Fibroblast of skin of right biceps (primary cell): Measurements from ENCODE around the gene TBC1D22A.

Source experiments
- DNase-seq: peaks from one replicate; pipeline ENCODE4 v3.0.0-alpha.2; 2013

TBC1D22A gene

DNA sequence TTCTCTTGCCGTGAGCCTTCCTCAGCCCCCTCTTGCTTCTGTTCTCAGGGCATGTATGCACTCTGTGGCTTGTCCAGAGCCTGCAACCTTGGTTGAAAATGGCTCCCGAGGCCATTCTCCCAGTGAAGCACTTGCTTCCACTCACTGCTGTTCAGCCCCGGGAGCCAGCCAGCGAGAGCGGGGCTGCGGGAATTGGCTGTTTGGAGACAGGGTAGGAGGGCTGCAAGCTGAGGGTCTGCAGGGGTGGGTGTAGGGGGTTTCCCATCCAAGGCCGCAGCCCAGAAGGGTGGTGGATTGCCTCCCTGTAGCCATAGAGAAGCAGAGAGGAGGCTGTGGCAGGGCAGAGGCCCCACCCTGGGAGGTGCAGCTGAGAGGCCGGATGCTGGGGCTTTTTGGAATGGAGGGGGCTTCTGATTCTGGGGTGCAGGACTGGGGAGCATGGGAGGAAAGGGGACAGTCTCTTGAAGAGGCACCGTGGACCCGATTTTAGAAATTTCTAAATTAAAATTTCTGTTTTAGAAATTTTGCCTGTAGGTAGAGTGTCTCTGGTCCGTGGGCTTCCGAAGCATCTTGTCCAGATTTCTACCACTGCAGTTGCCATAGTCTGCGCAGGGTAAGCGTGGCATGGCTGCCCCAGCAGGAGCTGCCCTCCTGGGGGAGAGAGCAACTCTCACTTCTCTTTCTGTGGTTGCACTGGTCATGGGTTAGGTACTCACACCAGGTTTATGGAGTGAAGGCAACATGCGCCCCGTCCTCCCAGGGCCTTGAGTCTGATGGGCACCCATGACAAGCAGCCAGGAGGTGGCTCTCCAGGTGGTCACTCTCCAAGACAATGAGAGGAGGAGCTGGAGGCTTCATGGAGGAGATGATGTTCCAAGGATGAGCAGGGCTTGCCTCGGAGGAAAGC, 100.2 kb downstream of the TBC1D22A start:
- no peak for DNase-seq

DNA sequence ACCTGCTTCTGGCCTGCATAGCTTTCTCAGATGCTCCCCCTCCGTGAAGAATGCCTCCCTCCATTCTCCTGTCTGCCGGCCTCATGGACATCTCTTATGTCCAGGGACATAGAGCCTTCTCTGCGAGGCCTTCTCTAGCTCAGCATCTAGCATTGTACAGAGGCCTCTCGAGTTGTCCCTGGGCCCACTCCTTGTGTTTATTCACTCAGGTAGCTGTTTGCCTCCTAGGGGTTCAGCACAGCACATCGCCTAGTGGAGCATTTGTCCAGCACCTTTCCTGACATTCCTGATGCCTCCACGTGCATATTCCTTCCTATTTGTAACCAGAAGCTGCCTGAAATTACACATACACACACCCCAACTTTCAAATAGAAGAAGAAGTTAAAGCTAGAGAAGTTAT, 101.3 kb downstream of the TBC1D22A start:
- DNase-seq = no peak

DNA sequence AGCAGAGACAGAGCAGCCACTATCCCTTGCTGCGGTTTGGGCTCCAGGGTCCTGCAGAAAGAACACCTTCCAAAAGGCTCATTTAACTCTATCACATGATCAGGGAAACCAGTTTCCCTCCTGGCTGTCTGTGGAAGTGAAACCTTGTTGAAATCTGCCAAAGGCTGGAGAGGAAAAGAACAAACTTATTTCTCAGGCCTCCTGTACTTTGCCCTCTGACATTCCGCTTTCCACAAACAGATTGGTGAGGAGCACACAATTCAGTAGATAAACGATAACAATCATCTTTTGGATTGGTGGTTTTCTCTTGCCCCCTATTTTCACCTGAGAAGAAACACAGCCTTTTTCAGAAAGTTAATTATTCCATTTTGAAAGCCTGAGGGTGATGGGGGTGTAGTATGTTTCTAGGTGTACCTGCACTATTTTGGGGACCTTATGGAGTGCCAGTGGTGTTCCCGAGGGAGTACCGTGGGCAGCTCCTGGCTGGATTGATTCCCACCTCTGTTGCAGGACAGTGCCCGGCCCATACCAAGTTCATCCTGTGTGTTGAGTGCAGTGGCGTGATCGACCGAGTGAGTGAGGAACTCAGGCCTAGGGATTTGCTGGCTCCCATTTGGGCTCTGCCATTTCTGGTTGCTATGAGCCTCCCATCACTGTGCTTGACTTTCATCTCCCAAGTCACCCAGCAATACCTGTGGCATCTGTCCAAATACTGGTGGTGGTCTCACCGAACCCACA, 102.0 kb downstream of the TBC1D22A start:
- no peak for DNase-seq

DNA sequence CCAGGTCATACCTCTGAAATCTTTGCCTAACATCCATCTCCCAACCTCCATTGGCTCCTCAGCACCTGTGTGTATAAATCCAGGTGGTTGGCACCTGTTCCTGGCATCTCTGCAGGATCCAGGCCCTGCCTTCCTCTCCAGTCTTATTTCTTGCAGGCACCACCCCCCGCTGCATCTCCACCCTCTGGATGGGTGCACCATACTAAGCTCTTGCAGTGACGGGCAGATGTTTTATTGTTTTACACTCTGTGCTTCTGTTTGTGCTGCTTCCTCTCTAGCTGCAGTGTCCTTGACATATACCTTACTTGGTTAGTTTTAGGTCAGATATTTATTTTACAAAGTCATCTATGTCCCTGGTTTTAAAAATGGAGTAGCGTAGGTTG, 102.6 kb downstream of the TBC1D22A start:
- DNase-seq = no peak

DNA sequence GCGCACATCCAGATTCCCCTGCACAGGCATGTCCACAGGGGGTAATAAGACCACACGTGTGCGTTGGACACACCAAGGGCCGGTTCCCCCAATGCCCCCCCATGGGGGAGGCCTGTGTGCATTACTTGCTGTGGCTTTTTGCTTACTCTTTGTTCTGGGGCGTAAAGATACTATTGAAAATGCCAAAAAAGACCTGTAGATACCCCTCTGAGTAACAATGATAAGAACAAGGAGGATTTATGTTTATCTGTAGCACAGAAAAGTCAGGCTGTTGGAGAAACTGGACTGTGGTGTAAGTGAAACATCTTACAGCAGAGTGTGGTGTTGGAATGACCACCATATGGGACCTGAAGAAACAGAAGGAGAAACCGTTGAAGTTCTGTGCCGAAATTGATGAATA, 103.2 kb downstream of the TBC1D22A start:
- DNase-seq = no peak

DNA sequence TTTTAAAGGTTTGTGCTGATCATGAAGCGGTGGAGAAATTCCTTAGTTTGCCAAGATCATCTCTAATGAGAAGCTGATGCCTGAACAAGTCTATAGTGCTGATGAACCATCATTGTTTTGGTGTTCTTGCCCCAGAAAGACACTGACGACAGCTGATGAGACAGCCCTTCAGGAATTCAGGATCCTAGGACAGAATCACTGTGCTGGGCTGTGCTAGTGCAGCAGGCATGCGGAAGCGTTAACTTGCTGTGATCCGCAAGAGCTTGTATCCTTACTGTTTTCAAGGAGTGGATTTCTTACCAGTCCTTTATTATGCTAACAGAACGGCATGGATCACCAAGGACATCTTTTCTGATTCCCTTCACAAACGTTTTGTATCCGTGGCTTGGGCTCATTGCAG, 104.1 kb downstream of the TBC1D22A start:
- DNase-seq = peak; percentile 93

DNA sequence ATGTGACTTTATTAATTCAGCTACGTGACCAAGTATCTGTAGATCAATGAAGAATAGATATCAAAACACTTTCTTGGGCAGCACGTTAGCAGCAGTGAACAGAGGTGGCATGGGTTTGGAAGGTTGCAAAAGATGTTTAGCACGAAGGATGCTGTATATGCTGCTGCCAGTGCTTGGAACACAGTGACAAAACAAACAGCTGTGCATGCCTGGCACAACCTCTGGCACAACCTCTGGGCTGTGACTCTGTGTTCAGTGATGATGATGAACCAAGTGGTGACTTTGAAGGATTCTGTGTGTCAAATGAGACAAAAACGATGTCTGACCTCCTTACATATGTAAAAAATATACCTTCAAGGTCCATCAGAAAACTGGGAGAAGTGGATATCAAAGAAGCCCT, 104.7 kb downstream of the TBC1D22A start:
- DNase-seq = no peak

DNA sequence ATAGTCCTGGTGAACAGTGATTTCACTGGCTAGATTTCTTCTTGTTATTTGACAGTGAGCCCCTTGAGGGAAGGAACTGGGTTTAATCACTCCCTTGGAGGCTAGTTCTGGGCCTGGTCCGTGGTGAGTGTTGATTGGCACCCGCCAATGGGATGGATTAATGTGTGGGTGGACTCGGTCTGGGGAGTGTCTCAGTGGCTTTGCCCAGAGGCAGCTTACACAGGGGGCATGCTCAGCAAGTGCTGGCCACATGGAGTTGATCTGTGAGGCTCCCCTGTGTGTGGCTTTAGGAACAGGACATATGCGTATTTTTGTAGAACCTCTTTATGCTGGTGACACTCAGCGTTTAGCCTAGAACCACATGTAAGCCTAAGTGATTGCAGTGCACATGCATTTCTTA, 106.9 kb downstream of the TBC1D22A start:
- DNase-seq = no peak

DNA sequence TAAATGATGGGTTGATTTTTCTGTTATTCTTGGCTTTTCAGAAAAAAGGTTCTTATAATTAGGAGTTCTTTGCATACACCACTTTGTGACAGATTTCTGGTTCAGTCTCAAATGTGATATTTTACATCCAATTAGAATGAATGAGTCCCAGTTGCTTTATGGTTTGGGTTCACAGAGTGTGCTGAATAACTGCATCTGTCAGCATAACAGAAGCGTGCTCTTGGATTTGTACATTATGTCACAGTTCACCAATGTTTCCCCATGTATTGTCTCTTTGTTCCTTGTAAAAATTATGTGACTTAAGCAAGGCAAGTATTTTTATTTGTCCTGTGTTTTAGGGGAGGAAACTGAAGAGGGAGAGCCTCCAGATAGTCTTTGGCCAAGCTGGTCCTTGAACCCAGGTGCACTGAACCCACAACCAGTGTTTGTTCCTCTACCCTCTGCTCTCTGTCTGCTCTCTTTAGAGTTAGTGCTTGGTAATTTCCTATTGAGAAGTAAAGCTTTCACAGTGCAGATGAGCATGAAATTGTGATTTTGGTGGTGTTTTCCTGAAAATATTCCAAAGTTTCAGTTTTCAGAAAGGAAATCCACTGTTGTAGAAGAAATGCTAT, 107.5 kb downstream of the TBC1D22A start:
- DNase-seq = no peak

DNA sequence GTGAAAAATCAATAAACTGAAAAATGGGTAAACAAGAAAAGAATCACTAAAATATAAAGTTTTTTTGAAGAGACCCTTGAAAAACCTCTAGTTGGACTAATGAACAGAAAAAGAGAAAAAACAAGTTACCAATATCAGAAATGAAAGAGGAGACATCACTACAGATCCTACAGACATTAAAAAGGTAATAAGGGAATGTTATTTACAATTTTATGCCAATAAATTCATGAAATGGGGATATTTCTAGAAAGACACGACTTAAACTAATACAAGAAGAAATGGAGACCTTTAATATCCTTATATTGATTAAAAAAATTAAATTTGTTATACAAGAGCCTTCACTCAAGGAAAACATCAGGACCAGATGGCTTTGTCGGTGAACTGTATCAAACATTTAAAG, 109.4 kb downstream of the TBC1D22A start:
- DNase-seq = no peak

DNA sequence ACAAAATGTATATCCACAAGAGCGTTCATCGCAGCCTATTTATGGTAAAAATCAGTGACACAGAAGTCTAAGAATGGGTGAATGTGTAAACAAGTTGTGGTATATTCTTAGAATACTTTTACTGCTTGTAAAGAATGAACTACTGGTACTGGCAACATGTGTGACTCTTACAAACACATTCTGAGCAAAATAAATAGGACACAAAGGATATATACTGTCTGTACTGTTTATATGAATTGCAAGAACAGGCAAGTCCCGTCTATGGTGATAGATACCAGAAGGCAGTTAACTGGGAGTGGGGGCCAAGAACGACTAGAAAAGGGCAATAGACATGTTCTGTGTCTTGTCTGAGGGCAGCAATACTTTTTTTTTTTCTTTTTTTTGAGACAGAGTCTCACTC, 112.6 kb downstream of the TBC1D22A start:
- DNase-seq = no peak

DNA sequence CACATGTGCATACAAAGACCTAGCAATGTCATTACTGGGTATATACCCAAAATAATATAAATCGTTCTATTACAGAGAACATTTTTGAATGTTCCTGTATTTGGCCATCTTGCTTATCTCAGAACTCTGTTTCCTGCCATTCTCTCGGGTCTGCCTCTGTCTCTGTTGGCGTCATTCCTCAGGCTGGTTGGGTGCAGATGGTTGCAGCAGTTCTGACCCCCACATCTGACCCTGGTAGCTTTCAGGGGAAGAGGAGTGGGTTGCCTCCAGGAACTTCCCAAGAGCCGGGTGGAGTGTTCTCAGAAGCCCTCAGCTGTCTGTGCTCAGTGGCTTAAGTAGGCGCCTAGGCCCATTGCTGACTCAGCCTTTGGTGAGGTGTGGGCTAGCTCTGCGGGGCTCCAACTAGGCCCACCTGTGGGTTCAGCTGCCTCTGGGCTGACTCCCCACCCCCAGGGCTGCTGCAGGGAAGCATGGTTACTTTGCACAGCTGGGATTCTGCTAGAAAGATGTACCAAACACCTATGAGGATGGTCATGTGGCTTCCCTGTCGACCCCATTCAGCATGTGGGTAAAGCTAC, 114.0 kb downstream of the TBC1D22A start:
- no peak for DNase-seq

DNA sequence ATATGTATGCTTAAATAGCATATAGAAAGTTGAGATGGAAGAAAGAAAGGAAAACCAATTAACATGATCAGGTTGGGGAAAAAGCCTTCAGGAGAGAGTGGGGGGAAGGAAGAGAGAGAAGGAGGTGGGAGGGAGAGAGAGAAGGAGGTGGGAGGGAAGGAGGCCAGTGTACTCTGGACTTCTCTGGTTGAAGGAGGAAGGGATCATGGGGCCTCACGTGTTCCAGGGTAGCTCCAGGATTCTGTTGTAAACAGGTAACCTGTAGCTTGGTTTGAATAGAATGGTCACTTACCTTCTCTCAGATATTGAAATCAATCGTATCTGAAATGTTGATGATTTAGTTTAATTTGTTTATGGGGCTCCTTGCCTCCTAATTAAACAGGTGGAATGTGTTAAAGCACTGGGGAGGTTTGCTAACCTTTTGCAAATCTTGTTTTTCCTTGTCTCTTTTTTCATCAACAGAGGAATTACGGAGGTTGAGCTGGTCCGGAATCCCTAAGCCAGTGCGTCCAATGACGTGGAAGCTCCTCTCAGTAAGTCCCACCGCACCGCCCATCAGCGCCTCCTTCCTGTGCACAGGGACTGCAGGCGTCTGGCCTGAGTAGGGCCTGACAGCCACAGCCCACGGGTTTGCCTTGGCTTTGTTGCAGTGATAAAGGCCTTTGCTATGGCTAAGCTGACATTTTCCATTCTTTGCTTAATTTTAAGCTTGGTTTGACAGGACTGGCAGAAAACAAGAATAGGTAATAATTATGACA, 115.9 kb downstream of the TBC1D22A start:
- DNase-seq = peak; percentile 9

DNA sequence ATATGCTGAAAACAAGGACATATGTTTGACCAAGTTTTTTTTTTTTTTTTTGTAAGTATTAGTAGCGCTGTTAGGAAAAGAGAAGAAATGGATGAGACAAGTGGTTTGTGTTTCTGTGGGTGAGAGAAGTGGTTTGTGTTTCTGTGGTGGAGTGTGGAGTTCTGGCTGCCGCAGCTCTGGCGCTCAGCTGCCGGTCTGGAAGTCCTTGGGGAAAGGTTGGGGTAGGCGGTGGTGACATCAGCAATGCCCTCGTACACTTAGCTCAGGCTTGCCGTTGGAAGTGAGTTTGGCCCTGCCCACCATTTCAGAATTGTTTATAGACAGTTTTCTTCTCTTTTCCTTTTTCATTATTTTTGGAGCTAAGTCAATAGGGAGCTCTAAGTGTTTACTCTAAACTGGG, 116.6 kb downstream of the TBC1D22A start:
- peak; percentile 21 for DNase-seq

DNA sequence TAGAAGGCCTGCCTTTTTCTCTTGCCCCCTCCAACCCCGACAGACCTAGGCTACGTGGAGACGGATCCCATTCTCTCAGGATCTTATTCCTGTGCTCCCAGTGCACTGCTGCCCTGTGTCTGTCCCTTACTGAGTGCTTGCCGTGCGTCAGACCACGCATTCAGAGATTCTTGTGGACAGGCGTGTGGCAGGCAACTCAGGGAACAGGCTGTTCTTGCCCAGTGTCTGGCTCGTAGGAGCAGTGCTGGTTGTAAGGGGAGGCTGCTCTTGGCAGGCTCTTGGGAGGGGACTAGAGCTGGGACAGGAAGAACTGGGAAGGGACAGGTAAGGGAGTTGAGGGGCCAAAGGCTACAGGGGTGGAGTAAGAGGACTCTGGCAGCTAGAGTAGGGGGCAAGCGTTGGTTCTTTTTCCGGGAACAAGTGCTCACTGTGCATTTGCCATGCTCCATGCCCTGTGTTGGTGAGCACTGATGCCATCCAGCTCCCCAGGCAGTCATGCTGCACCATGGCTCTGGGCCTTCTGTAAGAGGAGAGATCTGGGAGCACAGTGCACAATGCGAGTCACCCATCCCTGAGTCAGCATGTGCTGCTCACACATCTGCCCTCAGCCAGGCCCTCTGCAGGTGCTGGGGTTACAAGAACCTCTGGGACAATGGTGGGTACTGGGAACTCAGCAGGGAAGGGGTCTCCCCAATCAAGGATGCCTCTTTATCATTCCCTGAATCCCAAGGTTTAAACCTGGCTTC, 119.1 kb downstream of the TBC1D22A start:
- peak; percentile 23 for DNase-seq

DNA sequence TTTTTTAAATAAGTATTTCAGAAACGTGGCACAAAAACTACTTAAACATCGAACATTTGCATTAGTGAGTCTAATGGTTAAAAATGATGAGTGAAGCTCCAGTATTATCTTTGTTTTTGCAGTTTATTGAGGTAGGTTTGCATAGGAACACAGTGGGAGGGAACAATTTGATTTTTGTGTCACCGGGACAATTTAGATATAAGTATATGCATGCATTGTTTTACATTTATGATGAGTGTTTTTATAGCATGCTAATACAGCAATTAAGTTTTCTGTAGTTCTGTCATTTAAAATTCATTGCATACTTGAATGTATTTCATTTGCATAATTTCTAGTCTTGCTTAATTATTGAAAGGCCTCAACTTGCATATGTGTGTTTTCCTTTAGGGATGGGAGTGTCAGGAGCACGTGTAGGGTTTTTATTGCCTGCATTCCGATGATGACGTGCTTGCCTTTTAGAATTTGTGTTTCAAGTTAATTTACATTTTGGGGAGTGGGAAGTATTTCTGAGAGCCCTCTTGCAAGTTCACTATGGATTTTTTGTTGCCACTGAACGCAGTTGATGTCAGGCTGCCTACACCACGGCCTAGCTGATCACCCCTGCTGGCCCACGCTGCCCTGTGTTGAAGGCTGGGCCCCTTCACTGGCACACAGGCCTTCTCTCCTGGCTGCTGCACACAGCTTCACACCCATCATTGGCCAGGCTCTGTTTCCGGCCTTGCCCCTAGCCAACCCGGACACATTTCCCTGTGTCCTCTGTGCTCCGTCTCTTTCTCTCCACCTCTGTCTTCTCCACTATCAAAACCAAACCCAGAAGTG, 120.9 kb downstream of the TBC1D22A start:
- DNase-seq = no peak

DNA sequence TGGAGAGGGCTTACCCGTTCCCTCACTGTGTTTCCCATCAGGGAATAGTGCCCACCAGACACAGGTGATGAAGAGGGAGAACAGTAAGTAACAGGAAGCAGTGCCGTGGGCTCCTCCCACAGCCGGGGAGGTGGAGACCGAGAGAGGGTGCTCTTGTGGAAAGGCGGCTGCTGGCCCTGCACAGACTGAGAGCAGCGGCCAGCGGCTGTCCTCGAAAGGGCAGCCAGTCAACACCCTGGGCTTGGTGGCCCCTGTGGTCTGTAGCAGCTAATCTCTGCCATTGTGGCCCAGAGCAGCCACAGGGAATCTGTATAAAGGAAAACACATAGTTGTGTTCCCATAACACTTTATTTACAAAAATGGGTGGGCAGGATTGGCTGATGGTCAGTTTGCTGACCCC, 121.9 kb downstream of the TBC1D22A start:
- no peak for DNase-seq

DNA sequence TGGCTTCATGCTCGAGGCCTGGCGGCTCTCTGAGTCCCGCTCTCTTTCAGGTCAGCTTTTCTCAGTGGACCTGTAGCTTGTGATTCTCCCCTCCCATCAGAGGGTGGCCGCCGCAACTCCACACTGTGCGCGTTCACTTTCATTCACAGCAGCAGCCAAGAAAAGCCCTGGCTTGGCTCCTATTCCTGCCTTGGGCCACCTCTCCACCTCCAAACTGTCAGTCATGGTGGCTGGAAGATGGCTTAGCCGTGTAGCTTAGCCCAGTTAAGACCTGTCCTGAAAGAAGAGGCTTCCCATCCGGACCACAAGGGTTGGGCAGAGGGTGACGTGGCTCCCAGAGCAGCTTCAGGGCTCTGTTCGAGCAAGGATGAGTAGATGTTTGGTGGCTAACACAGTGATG, 125.5 kb downstream of the TBC1D22A start:
- no peak for DNase-seq

DNA sequence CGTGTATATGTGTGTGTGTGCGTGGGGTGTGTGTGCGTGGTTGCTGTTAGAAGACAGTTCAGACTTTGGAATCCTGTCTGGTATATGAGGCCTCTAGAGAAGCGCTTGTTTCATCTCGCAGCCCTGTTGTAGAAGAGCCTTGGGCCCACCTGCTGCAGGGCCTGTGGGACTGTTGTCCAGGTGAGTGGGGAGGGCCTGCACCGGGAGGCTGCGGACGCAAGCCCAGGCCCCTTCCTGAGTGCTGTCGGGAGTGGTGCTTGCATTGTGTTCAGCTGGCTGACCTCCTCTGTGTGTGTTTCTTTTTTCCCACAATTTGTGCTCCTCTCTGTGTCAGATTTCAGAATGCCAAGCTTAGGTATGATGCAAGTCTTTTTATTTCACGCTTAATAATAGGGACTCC, 128.4 kb downstream of the TBC1D22A start:
- DNase-seq = no peak

DNA sequence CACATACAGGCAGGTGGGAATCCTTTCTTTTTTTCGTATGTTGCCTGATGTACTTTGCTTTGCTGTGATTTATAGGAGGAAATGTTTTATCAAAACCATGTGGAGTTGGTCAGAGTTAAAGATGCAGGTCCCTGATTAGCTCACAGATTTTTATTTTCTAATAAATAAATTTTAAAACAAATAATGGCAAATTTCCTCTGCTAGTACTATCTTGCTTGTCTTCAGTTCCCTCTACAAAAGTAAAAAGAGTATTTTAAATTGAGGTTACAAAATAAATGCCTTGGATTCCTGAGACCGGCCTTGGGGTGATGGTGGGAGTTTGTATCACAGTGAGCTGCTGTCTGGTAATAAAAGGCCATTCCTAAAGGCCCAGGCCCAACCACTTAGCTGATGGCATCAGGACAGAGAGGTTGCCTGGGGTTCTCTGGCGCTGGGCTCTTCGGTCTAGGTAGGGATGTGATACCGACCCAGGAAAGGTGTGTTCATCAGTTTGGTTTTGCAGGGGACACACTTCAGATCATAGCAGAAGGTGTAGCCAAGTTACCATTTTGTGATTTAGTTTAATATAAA, 129.0 kb downstream of the TBC1D22A start:
- no peak for DNase-seq

DNA sequence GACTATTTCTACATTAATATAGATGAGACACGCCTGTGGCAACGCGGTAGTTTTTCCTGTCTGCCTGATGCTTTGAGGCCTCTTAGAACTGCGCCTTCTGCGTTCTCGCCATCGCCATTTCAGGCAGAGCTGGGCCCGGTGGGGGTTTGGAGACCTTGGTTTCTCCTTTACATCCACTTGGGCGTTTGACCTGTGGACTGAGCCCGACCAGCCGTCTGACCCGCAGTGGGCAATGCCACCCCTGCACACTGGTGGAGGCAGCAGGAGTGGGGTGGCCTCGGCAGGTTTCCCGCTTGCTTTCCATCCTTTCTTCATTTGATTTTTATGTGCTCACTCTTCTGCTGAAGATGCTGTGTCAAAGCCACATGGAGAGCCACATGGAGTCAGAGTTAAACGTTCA, 130.4 kb downstream of the TBC1D22A start:
- DNase-seq = no peak
